Measurements from ENCODE around the gene TCEANC2. TPM values are rescaled to one million over a fixed set of nuclear protein-coding genes. Genes with fewer than 3 reads are reported as not detected.
"Not testable (repeated sequence)": the region's sequence is repeated elsewhere in the genome, so short reads cannot be mapped to it uniquely, and the experiment has no call there.

Gene TCEANC2
- total RNA-seq, 1 donor: 2.5 TPM

GRCh38 chr1:54094001-54094729 is 40.8 kb downstream of the TCEANC2 start:
- H3K9me3 ChIP-seq (ENCODE audit: low read depth, low read length): no peaks in the 10 kb centered on the region
- H3K4me2 ChIP-seq (ENCODE audit: insufficient read depth, low read length): no peak overlapping the region
- H3K4me1 ChIP-seq (ENCODE audit: insufficient read depth, low read length): no peaks in the 10 kb centered on the region
- H3K27ac ChIP-seq (ENCODE audit: low read depth, low read length): no peak overlapping the region
- DNase-seq (ENCODE audit: insufficient read length, low spot score, missing footprints): no peak
- no peaks in the 10 kb centered on the region for H3K79me2 ChIP-seq (ENCODE audit: insufficient read depth, low read length)
- no peaks in the 10 kb centered on the region for H3K36me3 ChIP-seq (ENCODE audit: insufficient read depth, low read length)
- H3K27me3 ChIP-seq (ENCODE audit: insufficient read depth, low read length): no peaks in the 10 kb centered on the region
- no peaks in the 10 kb centered on the region for H4K20me1 ChIP-seq (ENCODE audit: insufficient read depth, low read length)
- no peak overlapping the region for H2AFZ ChIP-seq (ENCODE audit: low read length)
- no peak overlapping the region for H3K4me3 ChIP-seq (ENCODE audit: insufficient read depth, low read length)
- TF ChIP-seq CTCF (IDR thresholded peaks at IDR 0.05; ENCODE audit: extremely low read depth, low read depth, low read length): no peak

- not testable (repeated sequence) for H4K20me1 ChIP-seq (ENCODE audit: insufficient read depth, low read length); H3K27ac ChIP-seq (ENCODE audit: low read depth, low read length); H3K36me3 ChIP-seq (ENCODE audit: insufficient read depth, low read length); DNase-seq (ENCODE audit: insufficient read length, low spot score, missing footprints); H3K4me1 ChIP-seq (ENCODE audit: insufficient read depth, low read length); H3K9me3 ChIP-seq (ENCODE audit: low read depth, low read length); H3K4me3 ChIP-seq (ENCODE audit: insufficient read depth, low read length); H2AFZ ChIP-seq (ENCODE audit: low read length); H3K27me3 ChIP-seq (ENCODE audit: insufficient read depth, low read length); H3K79me2 ChIP-seq (ENCODE audit: insufficient read depth, low read length); H3K4me2 ChIP-seq (ENCODE audit: insufficient read depth, low read length)
Measured at GRCh38 chr1:54094730-54095105, 41.3 kb downstream of the TCEANC2 start.

- DNase-seq (ENCODE audit: insufficient read length, low spot score, missing footprints): no peak
- H2AFZ ChIP-seq (ENCODE audit: low read length): peak overlapping the region; percentile 56
- no peak for TF ChIP-seq CTCF (IDR thresholded peaks at IDR 0.05; ENCODE audit: extremely low read depth, low read depth, low read length)
- no peaks in the 10 kb centered on the region for H4K20me1 ChIP-seq (ENCODE audit: insufficient read depth, low read length)
- no peak overlapping the region for H3K4me3 ChIP-seq (ENCODE audit: insufficient read depth, low read length)
- no peaks in the 10 kb centered on the region for H3K4me1 ChIP-seq (ENCODE audit: insufficient read depth, low read length)
- no peaks in the 10 kb centered on the region for H3K27me3 ChIP-seq (ENCODE audit: insufficient read depth, low read length)
- H3K36me3 ChIP-seq (ENCODE audit: insufficient read depth, low read length): no peaks in the 10 kb centered on the region
- H3K27ac ChIP-seq (ENCODE audit: low read depth, low read length): no peak overlapping the region
- no peaks in the 10 kb centered on the region for H3K79me2 ChIP-seq (ENCODE audit: insufficient read depth, low read length)
- H3K9me3 ChIP-seq (ENCODE audit: low read depth, low read length): no peaks in the 10 kb centered on the region
- no peak overlapping the region for H3K4me2 ChIP-seq (ENCODE audit: insufficient read depth, low read length)
Measured at GRCh38 chr1:54095546-54096226, 42.3 kb downstream of the TCEANC2 start.

- Histone ChIP-seq H3K9me3 (ENCODE audit: low read depth, low read length) (no peaks in the 10 kb centered on the region), H3K36me3 (ENCODE audit: insufficient read depth, low read length) (no peaks in the 10 kb centered on the region), H3K4me2 (ENCODE audit: insufficient read depth, low read length) (no peak overlapping the region), H3K27me3 (ENCODE audit: insufficient read depth, low read length) (no peaks in the 10 kb centered on the region), H2AFZ (ENCODE audit: low read length) (no peak overlapping the region), H3K79me2 (ENCODE audit: insufficient read depth, low read length) (no peaks in the 10 kb centered on the region), H3K4me1 (ENCODE audit: insufficient read depth, low read length) (no peaks in the 10 kb centered on the region), H4K20me1 (ENCODE audit: insufficient read depth, low read length) (no peaks in the 10 kb centered on the region), H3K27ac (ENCODE audit: low read depth, low read length) (no peak overlapping the region), H3K4me3 (ENCODE audit: insufficient read depth, low read length) (no peak overlapping the region)
- no peak for TF ChIP-seq CTCF (IDR thresholded peaks at IDR 0.05; ENCODE audit: extremely low read depth, low read depth, low read length)
- DNase-seq (ENCODE audit: insufficient read length, low spot score, missing footprints): no peak
Measured at GRCh38 chr1:54096227-54096876, 42.9 kb downstream of the TCEANC2 start.

Measured in osteoblast (primary cell).